H9 (cell line): Measurements from ENCODE around the gene CERKL. TPM values are rescaled to one million over a fixed set of nuclear protein-coding genes. Genes with fewer than 3 reads are reported as not detected.

Experiments used
- DNase-seq: peaks from one replicate; pipeline ENCODE4 v3.0.0-alpha.2; 2017
- H2AFZ ChIP-seq: one replicate; pipeline ENCODE4 v1.6.1; 2013; ENCODE audit warnings: mild to moderate bottlenecking, low read length, control low read depth, moderate library complexity
- H2AK5ac ChIP-seq: 2 replicates; pipeline ENCODE4 v1.6.1; 2013; ENCODE audit warnings: low read length, control low read depth, mixed read lengths; ENCODE audit not compliant: insufficient read length
- H2BK120ac ChIP-seq: one replicate; pipeline ENCODE4 v1.6.1; 2013; ENCODE audit warnings: low read depth, mild to moderate bottlenecking, low read length, control low read depth, inconsistent platforms; ENCODE audit not compliant: poor library complexity, severe bottlenecking
- H2BK12ac ChIP-seq: 2 replicates; pipeline ENCODE4 v1.6.1; 2013; ENCODE audit warnings: low read length, control low read depth, mixed read lengths, low read depth; ENCODE audit not compliant: insufficient read length
- H2BK15ac ChIP-seq: 2 replicates; pipeline ENCODE4 v1.6.1; 2013; ENCODE audit warnings: low read depth, low read length, control low read depth
- H2BK20ac ChIP-seq: one replicate; pipeline ENCODE4 v1.6.1; 2013; ENCODE audit warnings: low read depth, mild to moderate bottlenecking, low read length, control low read depth, inconsistent platforms; ENCODE audit not compliant: poor library complexity, severe bottlenecking
- H2BK5ac ChIP-seq: 2 replicates; pipeline ENCODE4 v1.6.1; 2013; ENCODE audit warnings: low read length, control low read depth, mixed read lengths; ENCODE audit not compliant: insufficient read length
- H3K14ac ChIP-seq: 2 replicates; pipeline ENCODE4 v1.6.1; 2013; ENCODE audit warnings: low read length, control low read depth; ENCODE audit not compliant: insufficient read depth
- H3K18ac ChIP-seq: 2 replicates; pipeline ENCODE4 v1.6.1; 2013; ENCODE audit warnings: low read depth, mild to moderate bottlenecking, mixed read lengths, low read length, control low read depth; ENCODE audit not compliant: insufficient read length
- H3K23ac ChIP-seq: 2 replicates; pipeline ENCODE4 v1.6.1; 2013; ENCODE audit warnings: low read length, control low read depth, mixed read lengths, low read depth; ENCODE audit not compliant: insufficient read length
- H3K23me2 ChIP-seq: 2 replicates; pipeline ENCODE4 v1.6.1; 2013; ENCODE audit warnings: low read depth, mild to moderate bottlenecking, mixed read lengths, low read length, control low read depth; ENCODE audit not compliant: insufficient read length, poor library complexity, severe bottlenecking
- H3K27ac ChIP-seq: 2 replicates; pipeline ENCODE4 v1.5.1; 2013; ENCODE audit warnings: low read length, control low read depth, mixed read lengths, low read depth; ENCODE audit not compliant: insufficient read length
- H3K27me3 ChIP-seq: 2 replicates; pipeline ENCODE4 v1.6.1; 2013; ENCODE audit warnings: low read length, control low read depth, inconsistent platforms; ENCODE audit not compliant: insufficient read depth
- H3K4ac ChIP-seq: 2 replicates; pipeline ENCODE4 v1.6.1; 2013; ENCODE audit warnings: low read depth, mild to moderate bottlenecking, control low read depth, inconsistent platforms, low read length, moderate library complexity
- H3K4me1 ChIP-seq: 2 replicates; pipeline ENCODE4 v1.6.1; 2013; ENCODE audit warnings: low read length, control low read depth, inconsistent platforms; ENCODE audit not compliant: insufficient read depth
- H3K4me2 ChIP-seq: 2 replicates; pipeline ENCODE4 v1.6.1; 2013; ENCODE audit warnings: low read length, control low read depth, mixed read lengths; ENCODE audit not compliant: insufficient read length, insufficient read depth
- H3K56ac ChIP-seq: 2 replicates; pipeline ENCODE4 v1.6.1; 2013; ENCODE audit warnings: low read depth, mild to moderate bottlenecking, mixed read lengths, low read length, control low read depth; ENCODE audit not compliant: insufficient read length
- H3K79me1 ChIP-seq: 2 replicates; pipeline ENCODE4 v1.6.1; 2013; ENCODE audit warnings: low read depth, mild to moderate bottlenecking, moderate library complexity, low read length, control low read depth, inconsistent platforms; ENCODE audit not compliant: insufficient read depth, poor library complexity, severe bottlenecking
- H3K79me2 ChIP-seq: 2 replicates; pipeline ENCODE4 v1.6.1; 2013; ENCODE audit warnings: low read length, control low read depth, inconsistent platforms; ENCODE audit not compliant: insufficient read depth
- H3K9ac ChIP-seq: 2 replicates; pipeline ENCODE4 v1.6.1; 2013; ENCODE audit warnings: low read length, control low read depth, mixed read lengths; ENCODE audit not compliant: insufficient read length; ENCODE audit errors: extremely low read depth
- H3K9me3 ChIP-seq: one replicate; pipeline ENCODE4 v1.6.1; 2013; ENCODE audit warnings: low read depth, low read length, inconsistent platforms; ENCODE audit not compliant: control insufficient read depth
- H3T11ph ChIP-seq: one replicate; pipeline ENCODE4 v1.6.1; 2013; ENCODE audit warnings: mild to moderate bottlenecking, low read length, control low read depth, inconsistent platforms
- H4K20me1 ChIP-seq: one replicate; pipeline ENCODE4 v1.6.1; 2013; ENCODE audit not compliant: control insufficient read depth, insufficient read length, insufficient read depth
- H4K5ac ChIP-seq: 2 replicates; pipeline ENCODE4 v1.6.1; 2013; ENCODE audit warnings: low read depth, mild to moderate bottlenecking, mixed read lengths, low read length, control low read depth; ENCODE audit not compliant: insufficient read length
- H4K8ac ChIP-seq: replicated peaks from 2 replicates; pipeline ENCODE4 v1.6.1; 2013; ENCODE audit warnings: low read length, control low read depth, mixed read lengths, low read depth; ENCODE audit not compliant: insufficient read length
- H4K91ac ChIP-seq: 2 replicates; pipeline ENCODE4 v1.6.1; 2013; ENCODE audit warnings: low read depth, mild to moderate bottlenecking, moderate library complexity, mixed read lengths, low read length, control low read depth; ENCODE audit not compliant: insufficient read length
- H3K27ac Mint-ChIP-seq, 3 experiments: 2 replicates in 2 of 3; 3 replicates in 1 of 3; pipeline ENCODE4 v1.8.0; 2020 to 2021; ENCODE audit warnings: mixed read lengths in 3 of 3, mild to moderate bottlenecking in 1 of 3, moderate library complexity in 1 of 3
- H3K27me3 Mint-ChIP-seq: 2 replicates; pipeline ENCODE4 v1.8.0; 2021; ENCODE audit warnings: low read depth, mild to moderate bottlenecking, moderate library complexity, mixed read lengths
- H3K36me3 Mint-ChIP-seq, 3 experiments: 2 replicates in 2 of 3; 3 replicates in 1 of 3; pipeline ENCODE4 v1.8.0; 2020 to 2021; ENCODE audit warnings: low read depth in 3 of 3, mixed read lengths in 3 of 3; ENCODE audit not compliant: insufficient read depth in 1 of 3
- H3K4me1 Mint-ChIP-seq, 2 experiments: 2 replicates each; pipeline ENCODE4 v1.8.0; 2020; ENCODE audit warnings: mixed read lengths in 2 of 2
- H3K4me3 Mint-ChIP-seq, 2 experiments: 2 replicates in 1 of 2; 3 replicates in 1 of 2; pipeline ENCODE4 v1.8.0; 2020 to 2021; ENCODE audit warnings: mild to moderate bottlenecking in 2 of 2, mixed read lengths in 2 of 2, moderate library complexity in 1 of 2
- H3K9me3 Mint-ChIP-seq, 2 experiments: 2 replicates in 1 of 2; 3 replicates in 1 of 2; pipeline ENCODE4 v1.8.0; 2020; ENCODE audit warnings: mild to moderate bottlenecking in 2 of 2, mixed read lengths in 2 of 2, moderate library complexity in 1 of 2
- total RNA-seq: library from RNA; stranded (reverse); gene quantifications from 2 replicates; pipeline ENCODE4 v1.2.1, GENCODE V29; 2021
- TF ChIP-seq, protein P1 (sequence below): fragments of 200-600 bp; sonication (generic); conservative IDR thresholded peaks from 3 replicates; pipeline ENCODE4 v1.8.0; 2021; ENCODE audit warnings: antibody characterized with exemption, mild to moderate bottlenecking

CERKL gene
- total RNA-seq, 1 experiment from 2014 or later: not detected

GRCh38 chr2:181623159-181623558 lies 33.7 kb downstream of the CERKL start:
- H3K27ac ChIP-seq: no peak overlapping the region
- no peak overlapping the region for H2AFZ ChIP-seq
- no peak overlapping the region for H4K5ac ChIP-seq
- H3K4ac ChIP-seq: no peak overlapping the region
- H3K14ac ChIP-seq: no peak overlapping the region
- H3K27ac Mint-ChIP-seq: no peak overlapping the region
- no peak overlapping the region for H2BK12ac ChIP-seq
- H3K79me1 ChIP-seq: no peaks in the 10 kb centered on the region
- no peaks in the 10 kb centered on the region for H3K23me2 ChIP-seq
- no peak overlapping the region for H2BK120ac ChIP-seq
- H4K8ac ChIP-seq: no peak overlapping the region
- no peak overlapping the region for H3K4me2 ChIP-seq
- H3K18ac ChIP-seq: no peak overlapping the region
- H3K23ac ChIP-seq: no peak overlapping the region
- no peaks in the 10 kb centered on the region for H3K36me3 Mint-ChIP-seq
- no peak overlapping the region for H3K9ac ChIP-seq
- DNase-seq: no peak
- H3K27me3 Mint-ChIP-seq: peaks cover 8% of the 10 kb centered on the region
- H3K27me3 ChIP-seq: no peaks in the 10 kb centered on the region
- H3T11ph ChIP-seq: no peak overlapping the region
- peaks cover 5 to 9% of the 10 kb centered on the region in 2 experiments; a peak in 3 of 4 replicates for H3K4me1 Mint-ChIP-seq
- H3K9me3 ChIP-seq: no peaks in the 10 kb centered on the region
- H2AK5ac ChIP-seq: no peak overlapping the region
- H3K4me1 ChIP-seq: no peaks in the 10 kb centered on the region
- H4K20me1 ChIP-seq: no peaks in the 10 kb centered on the region
- TF ChIP-seq, protein P1, sequence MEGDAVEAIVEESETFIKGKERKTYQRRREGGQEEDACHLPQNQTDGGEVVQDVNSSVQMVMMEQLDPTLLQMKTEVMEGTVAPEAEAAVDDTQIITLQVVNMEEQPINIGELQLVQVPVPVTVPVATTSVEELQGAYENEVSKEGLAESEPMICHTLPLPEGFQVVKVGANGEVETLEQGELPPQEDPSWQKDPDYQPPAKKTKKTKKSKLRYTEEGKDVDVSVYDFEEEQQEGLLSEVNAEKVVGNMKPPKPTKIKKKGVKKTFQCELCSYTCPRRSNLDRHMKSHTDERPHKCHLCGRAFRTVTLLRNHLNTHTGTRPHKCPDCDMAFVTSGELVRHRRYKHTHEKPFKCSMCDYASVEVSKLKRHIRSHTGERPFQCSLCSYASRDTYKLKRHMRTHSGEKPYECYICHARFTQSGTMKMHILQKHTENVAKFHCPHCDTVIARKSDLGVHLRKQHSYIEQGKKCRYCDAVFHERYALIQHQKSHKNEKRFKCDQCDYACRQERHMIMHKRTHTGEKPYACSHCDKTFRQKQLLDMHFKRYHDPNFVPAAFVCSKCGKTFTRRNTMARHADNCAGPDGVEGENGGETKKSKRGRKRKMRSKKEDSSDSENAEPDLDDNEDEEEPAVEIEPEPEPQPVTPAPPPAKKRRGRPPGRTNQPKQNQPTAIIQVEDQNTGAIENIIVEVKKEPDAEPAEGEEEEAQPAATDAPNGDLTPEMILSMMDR: no peak
- no peaks in the 10 kb centered on the region for H3K79me2 ChIP-seq
- H2BK15ac ChIP-seq: no peak overlapping the region
- no peak overlapping the region for H4K91ac ChIP-seq
- H3K4me3 Mint-ChIP-seq: no peak overlapping the region
- H2BK5ac ChIP-seq: no peak overlapping the region
- no peak overlapping the region for H3K56ac ChIP-seq
- H3K9me3 Mint-ChIP-seq: no peaks in the 10 kb centered on the region; a peak in 1 of 5 replicates
- no peak overlapping the region for H2BK20ac ChIP-seq
